Kidney epithelial cell (primary cell): ENCODE measurements around the gene MAPKAPK2. TPM values are rescaled to one million over a fixed set of nuclear protein-coding genes. Genes with fewer than 3 reads are reported as not detected.

Experiments used
- DNase-seq: peaks from one replicate; pipeline ENCODE4 v3.0.0-alpha.2; 2010; ENCODE audit warnings: low read depth
- H3K27me3 ChIP-seq: 2 replicates; pipeline ENCODE4 v1.6.0; 2011; ENCODE audit warnings: low read length; ENCODE audit not compliant: control insufficient read depth, insufficient read depth
- H3K36me3 ChIP-seq: 2 replicates; pipeline ENCODE4 v1.5.1; 2011; ENCODE audit warnings: low read length; ENCODE audit not compliant: control insufficient read depth, insufficient read depth
- H3K4me3 ChIP-seq: 2 replicates; pipeline ENCODE4 v1.5.1; 2011; ENCODE audit warnings: low read depth, mild to moderate bottlenecking, control low read depth, low read length
- total RNA-seq: library from RNA; depleted of rRNA; stranded (reverse); fragments of >200 nt; gene quantifications from 2 replicates; pipeline ENCODE4 v1.2.3, GENCODE V29; 2015
- TF ChIP-seq, protein P1 (sequence below): IDR thresholded peaks from 2 replicates; pipeline ENCODE4 v1.5.1; 2011; ENCODE audit warnings: mild to moderate bottlenecking, moderate library complexity, low read length, control low read depth, inconsistent platforms; ENCODE audit not compliant: insufficient read depth, poor library complexity, severe bottlenecking

MAPKAPK2 gene
- total RNA-seq, 1 donor from 2014 or later: 64.0 TPM

GRCh38 chr1:206674236-206674635, 10.5 kb upstream of the MAPKAPK2 start:
- Histone ChIP-seq H3K36me3 (no peaks in the 10 kb centered on the region), H3K27me3 (no peaks in the 10 kb centered on the region), H3K4me3 (no peak overlapping the region)
- DNase-seq: no peak
- TF ChIP-seq, protein P1, sequence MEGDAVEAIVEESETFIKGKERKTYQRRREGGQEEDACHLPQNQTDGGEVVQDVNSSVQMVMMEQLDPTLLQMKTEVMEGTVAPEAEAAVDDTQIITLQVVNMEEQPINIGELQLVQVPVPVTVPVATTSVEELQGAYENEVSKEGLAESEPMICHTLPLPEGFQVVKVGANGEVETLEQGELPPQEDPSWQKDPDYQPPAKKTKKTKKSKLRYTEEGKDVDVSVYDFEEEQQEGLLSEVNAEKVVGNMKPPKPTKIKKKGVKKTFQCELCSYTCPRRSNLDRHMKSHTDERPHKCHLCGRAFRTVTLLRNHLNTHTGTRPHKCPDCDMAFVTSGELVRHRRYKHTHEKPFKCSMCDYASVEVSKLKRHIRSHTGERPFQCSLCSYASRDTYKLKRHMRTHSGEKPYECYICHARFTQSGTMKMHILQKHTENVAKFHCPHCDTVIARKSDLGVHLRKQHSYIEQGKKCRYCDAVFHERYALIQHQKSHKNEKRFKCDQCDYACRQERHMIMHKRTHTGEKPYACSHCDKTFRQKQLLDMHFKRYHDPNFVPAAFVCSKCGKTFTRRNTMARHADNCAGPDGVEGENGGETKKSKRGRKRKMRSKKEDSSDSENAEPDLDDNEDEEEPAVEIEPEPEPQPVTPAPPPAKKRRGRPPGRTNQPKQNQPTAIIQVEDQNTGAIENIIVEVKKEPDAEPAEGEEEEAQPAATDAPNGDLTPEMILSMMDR: no peak

- no peaks in the 10 kb centered on the region for H3K27me3 ChIP-seq
- TF ChIP-seq, protein P1: no peak
- H3K36me3 ChIP-seq: no peaks in the 10 kb centered on the region
- DNase-seq: peak; percentile 84
- no peak overlapping the region for H3K4me3 ChIP-seq
These were observed 9.9 kb upstream of the MAPKAPK2 start for GRCh38 chr1:206674745-206675175.

DNA sequence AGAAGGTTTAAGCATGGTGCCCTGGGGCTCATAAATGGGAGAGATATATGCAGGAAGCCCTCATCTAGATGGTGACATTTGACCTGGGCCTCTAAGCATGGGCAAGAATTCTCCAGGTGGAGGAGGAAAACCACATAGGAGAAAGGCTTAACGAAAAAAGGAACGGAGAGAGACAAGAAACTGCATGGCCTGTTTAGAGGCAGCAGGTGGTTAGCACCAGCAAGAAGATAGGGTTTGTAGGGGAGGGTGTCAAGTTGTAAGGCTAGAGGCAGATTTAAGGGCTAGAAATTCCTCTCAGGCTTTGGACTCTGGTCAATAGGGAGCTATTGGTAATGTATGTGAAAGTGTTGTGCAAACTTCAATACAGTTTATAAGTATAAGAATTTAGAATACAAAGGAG, 8.2 kb upstream of the MAPKAPK2 start:
- no peaks in the 10 kb centered on the region for H3K27me3 ChIP-seq
- no peaks in the 10 kb centered on the region for H3K36me3 ChIP-seq
- no peak overlapping the region for H3K4me3 ChIP-seq
- TF ChIP-seq, protein P1: no peak
- DNase-seq: no peak

DNA sequence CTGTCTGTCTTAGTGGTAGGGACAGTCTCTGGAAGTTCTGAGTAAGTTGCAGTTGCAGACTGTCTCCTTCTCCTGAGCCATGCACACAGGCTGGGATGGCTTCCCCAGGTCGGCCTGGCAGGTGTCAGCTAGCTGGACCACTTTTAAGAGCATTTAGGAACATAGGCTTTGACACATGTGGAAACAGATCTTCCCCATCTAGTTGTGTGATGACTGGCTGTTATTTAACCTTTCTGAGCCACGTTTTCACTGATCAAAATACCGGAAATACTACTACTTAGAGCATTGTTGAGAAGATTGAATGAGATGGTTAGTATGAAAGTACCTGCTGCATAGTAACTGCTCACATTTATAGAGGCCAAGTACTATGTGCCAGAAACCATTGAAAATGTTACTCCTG, 6.2 kb upstream of the MAPKAPK2 start:
- Histone ChIP-seq H3K4me3 (no peak overlapping the region), H3K36me3 (no peaks in the 10 kb centered on the region), H3K27me3 (peaks cover 3% of the 10 kb centered on the region)
- TF ChIP-seq, protein P1: no peak
- no peak for DNase-seq

DNA sequence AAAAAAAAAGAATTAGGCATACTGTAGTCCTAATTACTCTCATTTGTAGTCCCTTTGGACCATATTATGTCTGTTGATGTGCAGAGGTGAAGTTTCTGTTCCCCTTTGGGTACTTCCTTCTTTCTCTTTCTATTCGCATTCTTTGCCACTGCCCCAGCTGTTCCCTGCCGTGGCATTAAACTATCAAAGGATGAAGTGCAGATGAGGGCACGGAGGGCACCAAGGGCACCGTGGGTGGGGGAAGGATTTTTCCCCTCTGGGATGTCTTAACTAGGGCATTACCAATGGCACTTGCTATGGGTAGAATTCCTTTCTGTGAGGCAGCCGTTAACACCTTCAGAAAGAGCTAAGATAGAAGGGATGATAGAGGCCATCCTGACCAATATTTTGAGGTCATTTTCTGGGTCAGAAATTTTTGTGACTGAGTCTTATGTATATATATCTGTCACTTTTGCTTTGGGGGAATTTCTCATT, 4.9 kb upstream of the MAPKAPK2 start:
- H3K4me3 ChIP-seq: no peak overlapping the region
- no peaks in the 10 kb centered on the region for H3K36me3 ChIP-seq
- TF ChIP-seq, protein P1: no peak
- peaks cover 8% of the 10 kb centered on the region for H3K27me3 ChIP-seq
- DNase-seq: no peak

DNA sequence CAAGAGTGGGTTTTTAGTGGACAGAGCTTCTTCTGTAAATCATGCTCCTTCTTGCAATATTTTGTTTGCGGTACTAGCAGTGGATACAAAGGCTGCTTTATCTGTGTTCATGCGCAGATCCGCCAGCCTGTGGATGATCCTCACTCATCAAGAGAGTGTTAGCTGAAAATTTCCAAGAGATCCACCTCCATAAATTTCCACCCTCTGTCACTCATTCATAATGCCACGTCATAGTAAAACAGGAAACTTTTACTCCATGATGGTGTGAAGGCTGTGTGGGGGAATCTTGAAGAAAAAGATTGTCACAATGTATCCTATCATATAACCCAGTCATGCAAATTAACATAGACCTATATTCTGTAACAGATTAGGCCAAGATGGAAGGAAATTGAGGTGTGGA, 4.4 kb upstream of the MAPKAPK2 start:
- TF ChIP-seq, protein P1: no peak
- no peak overlapping the region for H3K4me3 ChIP-seq
- no peak for DNase-seq
- peaks cover 8% of the 10 kb centered on the region for H3K27me3 ChIP-seq
- no peaks in the 10 kb centered on the region for H3K36me3 ChIP-seq
